Peyer's patch (tissue), 4 donors: Measurements from ENCODE around the gene KLHDC3.

Experiments used
- POLR2A ChIP-seq, 2 donors: fragments of 450-650 bp; IDR thresholded peaks; one replicate each; pipeline ENCODE4 v1.5.1; 2017; ENCODE audit warnings: antibody characterized with exemption in 2 of 2, mild to moderate bottlenecking in 2 of 2, moderate library complexity in 2 of 2
- TF ChIP-seq, protein P1 (sequence below), 6 experiments: fragments of 450-650 bp in 4 of 6; fragments of 200-600 bp in 2 of 6; sonication (generic) in 1 of 6; IDR thresholded peaks; one replicate each; pipeline ENCODE4 v1.5.1; 2017 to 2019; ENCODE audit warnings: antibody characterized with exemption in 6 of 6, mild to moderate bottlenecking in 3 of 6, moderate library complexity in 1 of 6

DNA sequence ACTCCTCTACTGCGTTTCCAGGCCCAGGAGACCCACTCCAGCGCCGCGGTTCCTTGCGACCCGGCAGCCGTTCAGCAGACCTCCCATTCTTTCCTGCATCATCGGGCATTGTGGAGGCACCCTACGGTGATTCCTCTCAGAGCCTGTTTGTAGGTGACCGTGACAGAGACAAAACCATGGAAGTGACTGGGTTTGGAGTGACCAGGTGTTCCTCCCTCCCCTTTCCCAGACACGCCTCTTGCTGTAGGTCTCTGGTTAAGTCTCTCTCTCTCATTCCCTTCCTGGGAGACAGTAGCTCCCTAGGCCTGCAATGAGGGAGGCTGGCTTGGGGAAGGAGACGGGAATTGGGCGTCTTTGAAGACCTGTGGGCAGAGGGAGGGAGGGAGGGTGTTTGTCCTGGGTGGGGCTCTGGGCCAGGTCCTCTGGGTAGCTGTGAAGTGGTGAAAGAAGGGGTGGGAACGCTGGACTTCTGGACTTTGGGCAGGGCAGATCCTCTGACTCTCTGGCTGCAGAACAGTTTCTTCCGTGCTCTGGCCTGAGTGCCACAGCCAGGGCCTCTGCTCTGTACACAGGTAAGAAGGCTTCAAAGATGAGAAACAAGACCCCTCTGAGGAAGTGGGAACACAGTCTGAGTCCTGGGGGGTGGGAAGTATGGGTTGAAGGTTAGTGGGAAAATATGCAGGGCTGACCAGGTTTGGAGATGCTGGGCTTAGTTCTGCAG lies 46.1 kb downstream of the KLHDC3 start:
- TF ChIP-seq, protein P1, sequence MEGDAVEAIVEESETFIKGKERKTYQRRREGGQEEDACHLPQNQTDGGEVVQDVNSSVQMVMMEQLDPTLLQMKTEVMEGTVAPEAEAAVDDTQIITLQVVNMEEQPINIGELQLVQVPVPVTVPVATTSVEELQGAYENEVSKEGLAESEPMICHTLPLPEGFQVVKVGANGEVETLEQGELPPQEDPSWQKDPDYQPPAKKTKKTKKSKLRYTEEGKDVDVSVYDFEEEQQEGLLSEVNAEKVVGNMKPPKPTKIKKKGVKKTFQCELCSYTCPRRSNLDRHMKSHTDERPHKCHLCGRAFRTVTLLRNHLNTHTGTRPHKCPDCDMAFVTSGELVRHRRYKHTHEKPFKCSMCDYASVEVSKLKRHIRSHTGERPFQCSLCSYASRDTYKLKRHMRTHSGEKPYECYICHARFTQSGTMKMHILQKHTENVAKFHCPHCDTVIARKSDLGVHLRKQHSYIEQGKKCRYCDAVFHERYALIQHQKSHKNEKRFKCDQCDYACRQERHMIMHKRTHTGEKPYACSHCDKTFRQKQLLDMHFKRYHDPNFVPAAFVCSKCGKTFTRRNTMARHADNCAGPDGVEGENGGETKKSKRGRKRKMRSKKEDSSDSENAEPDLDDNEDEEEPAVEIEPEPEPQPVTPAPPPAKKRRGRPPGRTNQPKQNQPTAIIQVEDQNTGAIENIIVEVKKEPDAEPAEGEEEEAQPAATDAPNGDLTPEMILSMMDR (IDR thresholded peaks at IDR 0.05) = no peak
- peak; percentile 74 to 92 for TF ChIP-seq POLR2A (IDR thresholded peaks at IDR 0.05)
